H1 (cell line): Measurements from ENCODE around the gene ATG4D. TPM values are rescaled to one million over a fixed set of nuclear protein-coding genes. Genes with fewer than 3 reads are reported as not detected.

Source experiments
- CBX8 ChIP-seq: fragments of 300-800, 300-1000 bp; sonication (generic); IDR thresholded peaks from 2 replicates; pipeline ENCODE4 v1.7.1; 2016; ENCODE audit warnings: low read depth, low read length, borderline replicate concordance
- CHD7 ChIP-seq: fragments of 300-600 bp; sonication (generic); IDR thresholded peaks from 2 replicates; pipeline ENCODE4 v1.7.1; 2012; ENCODE audit warnings: low read length, moderate library complexity, mild to moderate bottlenecking, inconsistent platforms; ENCODE audit not compliant: insufficient replicate concordance
- JUND ChIP-seq: IDR thresholded peaks from 2 replicates; pipeline ENCODE4 v1.6.1; 2011; ENCODE audit warnings: mild to moderate bottlenecking, improper control_type of control experiment, low read length
- RNF2 ChIP-seq: fragments of 200-900, 300-1000 bp; sonication (generic); IDR thresholded peaks from 2 replicates; pipeline ENCODE4 v1.7.1; 2016; ENCODE audit warnings: borderline replicate concordance, low read depth, mild to moderate bottlenecking, antibody characterized with exemption, low read length; ENCODE audit not compliant: poor library complexity, severe bottlenecking; ENCODE audit errors: missing control alignments
- SP2 ChIP-seq: IDR thresholded peaks from 2 replicates; pipeline ENCODE4 v1.6.1; 2012; ENCODE audit warnings: mild to moderate bottlenecking, low read length, inconsistent platforms
- SRF ChIP-seq: IDR thresholded peaks from 2 replicates; pipeline ENCODE4 v1.6.1; 2011; ENCODE audit warnings: mild to moderate bottlenecking, low read depth, low read length, moderate library complexity
- SUZ12 ChIP-seq: fragments of 200-600 bp; sonication (generic); IDR thresholded peaks from 2 replicates; pipeline ENCODE4 v1.6.1; 2012; ENCODE audit warnings: mild to moderate bottlenecking, inconsistent platforms, low read length, moderate library complexity, mixed read lengths
- polyA plus RNA-seq, 7 experiments: library from polyadenylated mRNA; depleted of rRNA in 3 of 7; stranded (reverse) in 5 of 7; unstranded in 2 of 7; fragments of >200 nt in 5 of 7; fragments of 200-250 nt in 2 of 7; gene quantifications; 1 replicate in 5 of 7; 2 replicates in 1 of 7; 4 replicates in 1 of 7; pipeline versions ENCODE4 v1.2.1 to v1.2.3, GENCODE V29; 2011 to 2013; ENCODE audit warnings: missing spikeins in 2 of 7, mixed read lengths in 2 of 7
- total RNA-seq: library from RNA; stranded (reverse); fragmentation: NEBNext Ultra II Directional; extraction: Animal tissue kit (Norgen Biotek cat#: 25700); gene quantifications from 2 replicates; pipeline ENCODE4 v1.2.1, GENCODE V29; 2021
- TF ChIP-seq, protein P1 (sequence below): IDR thresholded peaks from 2 replicates; pipeline ENCODE4 v1.6.1; 2012; ENCODE audit warnings: low read length, inconsistent platforms

Gene ATG4D
- total and polyA plus RNA-seq, 2 of the 8 experiments (the other 6 are each of a cell fraction or from before 2014, with no cell fraction given) = 39.6 to 43.7 TPM

- TF ChIP-seq, protein P1, sequence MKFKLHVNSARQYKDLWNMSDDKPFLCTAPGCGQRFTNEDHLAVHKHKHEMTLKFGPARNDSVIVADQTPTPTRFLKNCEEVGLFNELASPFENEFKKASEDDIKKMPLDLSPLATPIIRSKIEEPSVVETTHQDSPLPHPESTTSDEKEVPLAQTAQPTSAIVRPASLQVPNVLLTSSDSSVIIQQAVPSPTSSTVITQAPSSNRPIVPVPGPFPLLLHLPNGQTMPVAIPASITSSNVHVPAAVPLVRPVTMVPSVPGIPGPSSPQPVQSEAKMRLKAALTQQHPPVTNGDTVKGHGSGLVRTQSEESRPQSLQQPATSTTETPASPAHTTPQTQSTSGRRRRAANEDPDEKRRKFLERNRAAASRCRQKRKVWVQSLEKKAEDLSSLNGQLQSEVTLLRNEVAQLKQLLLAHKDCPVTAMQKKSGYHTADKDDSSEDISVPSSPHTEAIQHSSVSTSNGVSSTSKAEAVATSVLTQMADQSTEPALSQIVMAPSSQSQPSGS = no peak
- TF ChIP-seq JUND (no peak), SUZ12 (no peak), SRF (no peak), RNF2 (no peak), CHD7 (no peak), CBX8 (no peak), SP2 (no peak)
Observed at GRCh38 chr19:10565567-10566407, 22.1 kb downstream of the ATG4D start, which contains the start of gene KRI1 (continued).
